Measurements from ENCODE around the gene KREMEN1. TPM values are rescaled to one million over a fixed set of nuclear protein-coding genes. Genes with fewer than 3 reads are reported as not detected.

Gene KREMEN1
- total RNA-seq, 2 experiments from 2014 or later = 0.17 to 0.35 TPM

DNA sequence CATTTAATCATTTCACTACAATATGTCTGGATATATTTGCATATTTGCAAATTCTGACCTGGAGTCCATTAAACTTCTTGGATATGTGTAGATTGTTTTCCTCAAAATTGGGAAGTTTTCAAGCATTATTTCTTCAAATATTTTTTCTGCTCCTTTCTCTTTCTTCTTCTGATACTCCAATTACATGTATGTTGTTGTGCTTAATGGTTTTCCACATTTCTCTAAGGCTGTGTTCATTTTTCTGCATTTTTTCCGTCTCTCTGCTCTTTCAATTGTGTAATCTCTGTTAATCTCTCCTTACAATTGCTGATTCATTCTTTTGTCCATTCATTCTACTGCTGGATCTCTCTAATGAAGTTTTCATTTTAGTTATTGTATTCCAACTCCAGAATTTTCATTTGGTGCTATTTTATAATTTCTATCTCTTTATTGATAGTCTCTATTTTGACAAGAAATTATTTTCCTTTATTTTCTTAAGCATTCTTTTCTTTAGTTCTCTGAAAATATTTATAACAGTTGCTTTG lies 102.5 kb downstream of the KREMEN1 start:
- no peak overlapping the region for H3K27ac Mint-ChIP-seq
- no peaks in the 10 kb centered on the region for H3K4me1 Mint-ChIP-seq (ENCODE audit: low read depth)
- intact Hi-C loops (cut with micrococcal nuclease) = no loop called here
- H3K9me3 Mint-ChIP-seq = peaks cover 19% of the 10 kb centered on the region
- CTCF ChIA-PET = interaction anchor here (0.7 kb wide), 1 partner anchor 1523 kb away, joined by 3 read pairs; no protein-coding TSS in a partner anchor
- H3K4me3 Mint-ChIP-seq = no peak overlapping the region
- H3K27me3 Mint-ChIP-seq (ENCODE audit: low read depth) = no peaks in the 10 kb centered on the region
- peaks cover 2% of the 10 kb centered on the region for H3K36me3 Mint-ChIP-seq (ENCODE audit: low read depth)
- no peak for DNase-seq

DNA sequence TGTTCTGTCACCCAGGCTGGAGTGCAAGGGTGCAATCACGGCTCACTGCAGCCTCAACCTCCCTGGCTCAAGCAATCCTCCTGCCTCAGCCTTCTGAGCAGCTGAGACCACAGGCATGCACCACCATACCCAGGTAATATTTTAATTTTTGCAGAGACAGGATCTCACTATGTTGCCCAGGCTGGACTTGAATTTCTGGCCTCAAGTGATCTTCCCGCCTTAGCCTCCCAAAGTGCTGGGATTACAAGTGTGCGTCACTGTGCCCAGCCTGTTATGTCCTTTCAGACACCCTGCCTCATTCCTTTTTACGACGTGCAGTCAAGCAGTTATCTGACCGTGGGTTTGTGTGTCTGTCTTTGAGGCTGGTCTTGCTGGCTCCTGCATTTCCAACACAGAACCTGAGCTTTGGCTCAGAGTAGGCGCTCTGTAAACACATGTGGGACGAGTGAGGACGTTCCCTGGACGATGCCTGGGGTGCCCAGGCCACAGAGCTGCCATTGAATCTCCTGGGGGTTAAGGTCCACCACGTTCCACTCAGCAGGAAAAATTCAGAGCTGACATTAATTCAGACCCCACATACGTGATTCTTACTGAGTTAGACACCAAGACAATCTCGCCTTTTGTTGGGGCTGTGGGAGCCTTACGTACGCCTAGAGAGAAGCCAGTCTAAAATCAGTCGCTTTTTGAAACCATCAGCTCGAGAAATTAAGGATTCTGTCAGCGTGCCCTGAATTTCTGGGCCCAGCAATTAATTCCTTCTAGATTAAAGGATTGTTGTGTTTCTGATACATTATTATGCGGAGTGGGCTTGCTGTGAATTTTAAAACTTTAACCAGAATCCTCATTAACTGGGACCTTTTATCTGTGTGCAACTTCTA lies 111.4 kb downstream of the KREMEN1 start:
- no peak overlapping the region for H3K27ac Mint-ChIP-seq
- no peaks in the 10 kb centered on the region for H3K36me3 Mint-ChIP-seq (ENCODE audit: low read depth)
- H3K27me3 Mint-ChIP-seq (ENCODE audit: low read depth) = no peaks in the 10 kb centered on the region
- intact Hi-C loops (cut with micrococcal nuclease) = no loop called here
- CTCF ChIA-PET = interaction anchor here (1.2 to 1.5 kb wide), 2 partner anchors 30 to 61 kb away, joined by 3 to 5 read pairs; no protein-coding TSS in a partner anchor
- H3K4me3 Mint-ChIP-seq = no peak overlapping the region
- no peaks in the 10 kb centered on the region for H3K9me3 Mint-ChIP-seq
- H3K4me1 Mint-ChIP-seq (ENCODE audit: low read depth) = no peaks in the 10 kb centered on the region
- no peak for DNase-seq

DNA sequence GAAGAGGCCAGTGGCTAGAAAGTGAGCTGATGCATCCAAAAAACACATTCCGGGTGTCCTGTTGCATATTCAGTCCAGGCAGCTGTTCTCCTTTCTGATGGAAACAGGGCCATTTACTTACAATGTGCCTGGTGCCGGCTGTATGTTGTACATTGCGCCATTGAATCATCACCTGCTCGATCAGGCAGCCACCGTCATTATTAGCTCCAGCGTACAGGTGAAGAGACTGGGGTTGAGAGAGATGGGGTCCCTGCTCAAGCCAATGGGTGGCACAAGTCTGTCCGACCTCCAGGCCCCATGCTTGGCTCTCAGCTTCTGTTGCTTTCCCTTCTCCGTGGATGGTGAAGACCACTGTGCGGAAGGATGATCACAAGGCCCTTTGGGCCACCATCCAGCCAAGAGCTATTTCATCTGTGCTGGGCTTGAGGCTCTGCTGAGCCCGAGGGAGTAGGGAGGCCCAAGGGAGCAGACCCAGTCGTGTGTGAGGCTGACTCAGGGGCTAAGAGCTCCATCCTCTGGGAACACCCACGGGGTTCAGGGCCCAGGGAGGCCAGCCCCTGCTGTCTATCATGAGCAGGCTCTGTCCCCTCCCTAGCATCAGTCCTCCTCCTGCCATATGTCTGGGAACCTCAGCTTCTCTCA lies 112.1 kb downstream of the KREMEN1 start:
- no peaks in the 10 kb centered on the region for H3K9me3 Mint-ChIP-seq
- intact Hi-C loops (cut with micrococcal nuclease) = no loop called here
- no peak overlapping the region for H3K27ac Mint-ChIP-seq
- H3K4me3 Mint-ChIP-seq = no peak overlapping the region
- H3K27me3 Mint-ChIP-seq (ENCODE audit: low read depth) = no peaks in the 10 kb centered on the region
- DNase-seq = no peak
- CTCF ChIA-PET = interaction anchor here (1.2 to 1.5 kb wide), 2 partner anchors 31 to 60 kb away, joined by 3 to 5 read pairs; no protein-coding TSS in a partner anchor
- H3K36me3 Mint-ChIP-seq (ENCODE audit: low read depth) = no peaks in the 10 kb centered on the region
- H3K4me1 Mint-ChIP-seq (ENCODE audit: low read depth) = no peaks in the 10 kb centered on the region

DNA sequence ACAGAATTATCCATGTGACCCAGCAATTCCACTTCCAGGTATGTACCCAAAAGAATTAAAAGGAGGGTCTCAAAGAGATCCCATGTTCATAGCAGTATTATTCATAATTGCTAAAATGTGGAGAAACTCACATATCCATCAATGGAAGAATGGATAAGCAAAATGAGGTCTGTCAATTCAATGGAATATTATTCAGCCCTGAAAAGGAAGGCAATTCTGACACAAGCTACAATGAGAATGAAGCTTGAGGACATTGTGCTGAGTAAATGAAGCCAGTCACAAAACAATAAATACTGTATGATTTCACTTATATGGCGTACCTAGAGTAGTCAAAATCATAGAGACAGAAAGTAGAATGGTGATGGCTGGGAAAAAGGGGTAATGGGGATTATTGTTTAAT lies 113.5 kb downstream of the KREMEN1 start:
- no peaks in the 10 kb centered on the region for H3K4me1 Mint-ChIP-seq (ENCODE audit: low read depth)
- CTCF ChIA-PET = no interaction called here
- no peaks in the 10 kb centered on the region for H3K9me3 Mint-ChIP-seq
- no peaks in the 10 kb centered on the region for H3K36me3 Mint-ChIP-seq (ENCODE audit: low read depth)
- H3K27ac Mint-ChIP-seq = no peak overlapping the region
- no peak overlapping the region for H3K4me3 Mint-ChIP-seq
- no peaks in the 10 kb centered on the region for H3K27me3 Mint-ChIP-seq (ENCODE audit: low read depth)
- intact Hi-C loops (cut with micrococcal nuclease) = no loop called here
- DNase-seq = no peak

DNA sequence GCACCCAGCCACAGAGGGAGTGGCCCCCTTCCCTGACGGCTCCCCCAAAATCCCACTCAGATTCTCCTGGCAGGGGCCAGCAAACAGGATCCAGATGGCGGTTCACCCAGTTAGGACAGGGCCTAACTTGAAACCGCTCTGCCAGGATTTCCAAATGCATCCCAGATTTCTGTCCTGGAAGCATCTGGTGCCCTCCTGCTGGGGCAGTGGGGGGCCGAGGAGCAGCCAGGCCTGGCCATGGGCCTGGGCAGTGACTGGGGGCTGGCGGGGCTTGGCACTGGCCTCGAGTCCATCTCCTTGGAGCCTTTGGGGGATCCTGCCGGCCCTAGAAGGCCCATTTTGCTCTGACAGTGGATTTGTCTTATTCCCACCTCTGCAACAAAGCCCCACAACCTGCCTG lies 115.0 kb downstream of the KREMEN1 start:
- H3K36me3 Mint-ChIP-seq (ENCODE audit: low read depth) = no peaks in the 10 kb centered on the region

DNA sequence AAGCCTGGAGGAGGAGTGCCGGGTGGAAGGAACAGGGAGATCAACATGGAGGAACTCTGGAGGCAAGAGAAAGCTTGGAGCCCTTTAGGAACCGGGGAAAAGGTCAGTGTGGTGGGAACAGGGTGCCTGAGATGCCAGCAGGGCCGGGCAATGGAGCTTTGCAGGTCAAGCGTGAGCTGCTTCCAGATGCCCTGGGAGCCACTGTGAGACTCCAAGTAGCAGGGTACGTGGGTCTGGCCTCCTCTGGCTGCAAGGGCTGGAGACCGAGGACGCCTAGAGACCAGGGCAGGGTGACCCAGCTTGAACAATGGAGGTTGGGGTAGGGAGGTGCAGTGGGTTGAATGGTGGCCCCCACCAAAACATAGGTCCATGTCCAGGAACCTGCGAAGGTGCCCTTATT lies 117.2 kb downstream of the KREMEN1 start:
- Mint-ChIP-seq H3K36me3 (ENCODE audit: low read depth) (no peaks in the 10 kb centered on the region), H3K27me3 (ENCODE audit: low read depth) (peaks cover 2% of the 10 kb centered on the region), H3K4me1 (ENCODE audit: low read depth) (no peaks in the 10 kb centered on the region), H3K4me3 (no peak overlapping the region), H3K9me3 (peaks cover 2% of the 10 kb centered on the region), H3K27ac (no peak overlapping the region)
- intact Hi-C loops (cut with micrococcal nuclease) = no loop called here
- DNase-seq = no peak
- CTCF ChIA-PET = interaction anchor here (1.5 kb wide), 1 partner anchor 13 kb away, joined by 4 read pairs; no protein-coding TSS in a partner anchor

More for the DNA sequence above, 115.0 kb downstream of the KREMEN1 start:
- H3K9me3 Mint-ChIP-seq = no peaks in the 10 kb centered on the region
- H3K4me3 Mint-ChIP-seq = no peak overlapping the region
- intact Hi-C loops (cut with micrococcal nuclease) = no loop called here
- H3K27ac Mint-ChIP-seq = no peak overlapping the region
- DNase-seq = no peak
- no peaks in the 10 kb centered on the region for H3K4me1 Mint-ChIP-seq (ENCODE audit: low read depth)
- H3K27me3 Mint-ChIP-seq (ENCODE audit: low read depth) = no peaks in the 10 kb centered on the region
- CTCF ChIA-PET = no interaction called here

DNA sequence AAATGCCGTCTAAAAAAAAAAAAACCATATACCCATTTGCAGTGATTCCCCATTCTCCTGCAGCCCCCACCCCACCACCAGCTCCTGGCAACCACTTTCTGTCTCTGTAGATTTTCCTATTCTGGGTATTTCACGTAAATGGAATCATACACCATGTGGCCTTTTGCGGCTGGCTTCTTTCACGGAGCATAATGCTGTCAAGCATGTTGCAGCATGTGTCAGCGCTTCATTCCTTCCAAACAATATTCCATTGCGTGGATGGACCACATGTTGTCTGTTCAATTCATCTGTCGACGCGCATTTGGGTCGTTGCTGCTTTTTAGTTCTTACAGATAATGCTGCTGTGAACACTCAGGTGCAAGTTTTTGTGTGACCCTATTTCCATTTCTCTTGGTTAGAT lies 118.1 kb downstream of the KREMEN1 start:
- Mint-ChIP-seq H3K27me3 (ENCODE audit: low read depth) (peaks cover 3% of the 10 kb centered on the region), H3K27ac (no peak overlapping the region), H3K4me1 (ENCODE audit: low read depth) (no peaks in the 10 kb centered on the region), H3K9me3 (peaks cover 2% of the 10 kb centered on the region), H3K36me3 (ENCODE audit: low read depth) (no peaks in the 10 kb centered on the region), H3K4me3 (no peak overlapping the region)
- CTCF ChIA-PET = interaction anchor here (1.5 kb wide), 1 partner anchor 12 kb away, joined by 4 read pairs; no protein-coding TSS in a partner anchor
- intact Hi-C loops (cut with micrococcal nuclease) = no loop called here
- DNase-seq = no peak

DNA sequence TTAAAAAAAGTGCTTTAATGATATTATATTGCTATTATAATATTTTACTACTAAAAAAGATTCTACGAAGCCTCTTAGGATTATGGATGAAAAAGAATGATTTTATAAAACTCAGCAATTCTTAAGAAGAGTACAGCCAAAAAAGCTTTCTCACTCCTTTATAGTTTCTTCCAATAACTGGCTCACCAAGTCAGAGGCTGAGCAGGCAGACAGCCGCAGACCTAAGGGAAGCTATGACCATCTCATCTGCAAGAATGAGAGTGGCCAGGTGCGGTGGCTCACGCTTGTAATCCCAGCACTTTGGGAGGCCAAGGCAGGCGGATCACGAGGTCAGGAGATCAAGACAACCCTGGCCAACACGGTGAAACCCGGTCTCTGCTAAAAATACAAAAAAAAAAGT lies 120.2 kb downstream of the KREMEN1 start:
- Mint-ChIP-seq H3K4me1 (ENCODE audit: low read depth) (no peaks in the 10 kb centered on the region), H3K9me3 (peaks cover 2% of the 10 kb centered on the region), H3K4me3 (no peak overlapping the region), H3K27ac (no peak overlapping the region), H3K27me3 (ENCODE audit: low read depth) (peaks cover 3% of the 10 kb centered on the region), H3K36me3 (ENCODE audit: low read depth) (no peaks in the 10 kb centered on the region)
- DNase-seq = no peak
- intact Hi-C loops (cut with micrococcal nuclease) = no loop called here
- CTCF ChIA-PET = interaction anchor here (0.7 kb wide), 1 partner anchor 55 kb away, joined by 3 read pairs; no protein-coding TSS in a partner anchor

DNA sequence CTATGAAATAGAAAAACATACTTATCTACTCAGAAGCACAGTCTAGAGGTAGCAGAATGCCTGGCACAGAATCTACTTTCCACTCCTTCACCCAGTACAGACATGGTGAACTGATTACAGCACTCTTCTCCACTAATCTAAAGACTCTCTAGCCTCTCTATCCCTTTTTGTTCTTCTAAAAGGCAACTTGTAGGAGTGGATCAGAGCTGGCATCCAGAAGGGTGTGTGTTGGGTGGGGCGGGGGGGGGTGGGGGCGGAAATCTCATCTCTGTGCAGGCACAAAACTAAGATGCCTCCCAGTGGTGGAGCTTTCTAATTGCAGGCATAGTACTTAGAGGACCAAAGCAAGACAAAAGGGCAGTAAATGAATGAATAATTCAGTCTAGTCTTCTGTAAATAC lies 121.3 kb downstream of the KREMEN1 start:
- peaks cover 3% of the 10 kb centered on the region for H3K27me3 Mint-ChIP-seq (ENCODE audit: low read depth)
- CTCF ChIA-PET = no interaction called here
- no peaks in the 10 kb centered on the region for H3K36me3 Mint-ChIP-seq (ENCODE audit: low read depth)
- H3K9me3 Mint-ChIP-seq = peaks cover 2% of the 10 kb centered on the region
- DNase-seq = no peak
- no peak overlapping the region for H3K27ac Mint-ChIP-seq
- intact Hi-C loops (cut with micrococcal nuclease) = no loop called here
- no peaks in the 10 kb centered on the region for H3K4me1 Mint-ChIP-seq (ENCODE audit: low read depth)
- H3K4me3 Mint-ChIP-seq = no peak overlapping the region

DNA sequence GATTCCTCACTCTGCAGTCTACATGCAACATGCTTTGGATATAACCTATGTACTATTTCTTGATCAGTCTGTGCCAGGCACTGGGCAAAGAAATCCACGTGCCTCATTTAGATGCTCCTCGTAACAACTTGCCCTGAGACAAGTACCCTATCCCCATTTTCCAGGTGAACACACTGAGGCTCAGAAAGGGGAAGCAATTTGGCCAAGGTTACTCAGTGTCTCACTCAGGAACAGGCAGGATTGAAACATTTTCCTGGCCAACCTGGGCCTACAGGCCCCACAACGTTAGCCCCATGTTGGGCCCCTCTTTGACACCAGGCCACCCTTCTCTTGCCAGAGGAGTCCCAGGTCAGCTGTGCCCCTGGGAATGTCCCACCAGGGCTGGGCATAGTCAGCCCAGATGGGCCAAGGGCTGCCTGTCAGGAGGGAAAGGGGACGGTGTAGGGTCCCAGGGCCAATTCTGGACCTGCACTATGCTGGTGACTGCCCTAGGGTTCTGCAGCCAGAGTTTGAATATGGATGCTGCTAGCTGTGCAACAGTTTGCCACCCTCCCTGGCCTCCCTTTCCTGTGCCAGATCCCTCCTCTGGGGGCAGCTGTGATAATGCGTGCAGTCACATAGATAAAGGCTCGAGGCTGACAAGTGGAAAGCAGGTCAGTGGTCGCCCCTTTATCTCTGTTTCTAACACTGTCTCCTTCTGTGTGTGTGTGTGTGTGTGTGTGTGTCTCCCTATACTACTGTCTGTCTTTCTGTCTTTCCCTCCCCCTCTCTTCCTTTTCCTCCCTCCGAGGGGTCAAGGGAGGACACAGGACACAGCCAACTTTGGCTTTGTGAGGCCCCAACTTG lies 122.5 kb downstream of the KREMEN1 start:
- peaks cover 2% of the 10 kb centered on the region for H3K9me3 Mint-ChIP-seq
- H3K27ac Mint-ChIP-seq = no peak overlapping the region
- intact Hi-C loops (cut with micrococcal nuclease) = no loop called here
- no peaks in the 10 kb centered on the region for H3K4me1 Mint-ChIP-seq (ENCODE audit: low read depth)
- no peaks in the 10 kb centered on the region for H3K36me3 Mint-ChIP-seq (ENCODE audit: low read depth)
- no peak for DNase-seq
- H3K4me3 Mint-ChIP-seq = no peak overlapping the region
- CTCF ChIA-PET = no interaction called here
- peaks cover 3% of the 10 kb centered on the region for H3K27me3 Mint-ChIP-seq (ENCODE audit: low read depth)

DNA sequence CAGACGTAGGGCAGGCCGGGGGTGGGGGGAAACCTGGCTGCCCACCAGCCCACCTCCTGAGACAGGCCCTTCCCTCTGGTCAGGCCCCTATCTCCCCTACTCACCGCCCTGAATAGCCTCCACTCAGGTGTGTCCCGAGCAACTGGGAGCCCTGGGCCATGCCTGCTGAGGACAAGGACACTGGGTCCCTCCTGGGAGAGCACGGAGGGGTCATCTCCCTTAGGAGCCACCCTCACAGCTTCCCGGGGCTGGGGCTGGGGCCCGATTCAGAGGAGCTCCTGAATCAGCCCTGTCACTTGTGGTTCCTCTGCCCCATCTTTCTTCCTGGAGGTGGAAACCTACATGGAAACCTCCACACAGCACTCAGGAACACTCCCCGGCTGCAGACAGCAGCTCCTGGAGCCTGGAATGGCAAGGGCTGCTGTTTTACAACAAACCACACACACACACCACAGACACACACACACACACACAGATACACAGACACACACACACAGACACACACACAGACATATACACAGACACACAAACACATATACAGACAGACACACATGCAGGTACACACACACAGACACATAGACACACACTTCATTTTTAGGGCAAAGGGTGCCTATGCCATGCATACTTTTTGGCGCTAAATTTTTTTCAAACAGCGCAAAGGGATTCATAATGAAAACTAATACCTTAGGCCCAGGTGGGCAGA lies 123.3 kb downstream of the KREMEN1 start:
- Mint-ChIP-seq H3K27ac (no peak overlapping the region), H3K4me3 (no peak overlapping the region), H3K27me3 (ENCODE audit: low read depth) (peaks cover 6% of the 10 kb centered on the region), H3K9me3 (peaks cover 2% of the 10 kb centered on the region), H3K36me3 (ENCODE audit: low read depth) (no peaks in the 10 kb centered on the region), H3K4me1 (ENCODE audit: low read depth) (no peaks in the 10 kb centered on the region)
- CTCF ChIA-PET = no interaction called here
- DNase-seq = no peak
- intact Hi-C loops (cut with micrococcal nuclease) = no loop called here

Measured in activated naive CD4-positive, alpha-beta T cell treated with anti-CD3 and anti-CD28 coated beads for 36 hours (primary cell).